HG02938 (cell line): Measurements from ENCODE around the gene KCNMB2.

ENCODE experiments used
- ATAC-seq: cut with Tn5 transposase; IDR thresholded peaks from one replicate; pipeline ENCODE4 v1.9.1; 2021; ENCODE audit warnings: mild to moderate bottlenecking, moderate library complexity; ENCODE audit not compliant: unreplicated experiment

KCNMB2 gene

GRCh38 chr3:178802259-178802658, 266.0 kb downstream of the KCNMB2 start:
- no peak for ATAC-seq

- no peak for ATAC-seq
Measured at GRCh38 chr3:178802993-178803693, 266.9 kb downstream of the KCNMB2 start.

GRCh38 chr3:178804606-178805005, 268.4 kb downstream of the KCNMB2 start:
- ATAC-seq: no peak

GRCh38 chr3:178805741-178806140, 269.5 kb downstream of the KCNMB2 start:
- ATAC-seq: no peak

GRCh38 chr3:178806651-178807050, 270.4 kb downstream of the KCNMB2 start:
- no peak for ATAC-seq

GRCh38 chr3:178807694-178808093, 271.5 kb downstream of the KCNMB2 start:
- no peak for ATAC-seq

GRCh38 chr3:178808748-178809147, 272.5 kb downstream of the KCNMB2 start:
- ATAC-seq: no peak

- ATAC-seq: no peak
Measured at GRCh38 chr3:178810181-178810580, 273.9 kb downstream of the KCNMB2 start.

GRCh38 chr3:178822722-178823121, 286.5 kb downstream of the KCNMB2 start:
- ATAC-seq: no peak

- ATAC-seq: no peak
Measured at GRCh38 chr3:178823150-178823549, 286.9 kb downstream of the KCNMB2 start.

GRCh38 chr3:178823591-178824246, 287.5 kb downstream of the KCNMB2 start:
- no peak for ATAC-seq

GRCh38 chr3:178826435-178827123, 290.3 kb downstream of the KCNMB2 start:
- ATAC-seq: peak; percentile 73

- no peak for ATAC-seq
Measured at GRCh38 chr3:178827285-178827856, 291.1 kb downstream of the KCNMB2 start.

- ATAC-seq: no peak
Measured at GRCh38 chr3:178833695-178834094, 297.5 kb downstream of the KCNMB2 start.

GRCh38 chr3:178835033-178835432, 298.8 kb downstream of the KCNMB2 start:
- no peak for ATAC-seq

- no peak for ATAC-seq
Measured at GRCh38 chr3:178837512-178837911, 301.3 kb downstream of the KCNMB2 start.

- no peak for ATAC-seq
Measured at GRCh38 chr3:178840586-178840985, 304.4 kb downstream of the KCNMB2 start.

- ATAC-seq: no peak
Measured at GRCh38 chr3:178841011-178841410, 304.8 kb downstream of the KCNMB2 start.

GRCh38 chr3:178844916-178845315, 308.7 kb downstream of the KCNMB2 start:
- ATAC-seq: no peak

- ATAC-seq: no peak
Measured at GRCh38 chr3:178845420-178846118, 309.3 kb downstream of the KCNMB2 start.

- no peak for ATAC-seq
Measured at GRCh38 chr3:178847190-178847589, 311.0 kb downstream of the KCNMB2 start.
